A673 (cell line): ENCODE measurements around the gene MYRF. TPM values are rescaled to one million over a fixed set of nuclear protein-coding genes. Genes with fewer than 3 reads are reported as not detected.
A peak's percentile ranks its signal among the peaks of the same experiment; 100 is the strongest.

ENCODE experiments used
- BruUV-seq: library from RNA; stranded (reverse); fragments of 400-500 nt; replicated peaks from 2 replicates; lab custom pipeline; 2021; lab: Mats Ljungman, UMichigan
- CTCF ChIA-PET: fragments of 300-600 bp; sonication (Branson Sonifier 250); formaldehyde crosslinking; loops from one replicate; lab custom pipeline; 2022; ENCODE audit warnings: antibody characterized with exemption; lab: Charles Lee
- POLR2A ChIA-PET: fragments of 300-600 bp; sonication (Branson Sonifier 250); formaldehyde crosslinking; loops from one replicate; lab custom pipeline; 2022; ENCODE audit warnings: antibody characterized with exemption; ENCODE audit not compliant: low non-redundant PET; lab: Charles Lee
- DNase-seq: peaks from one replicate; pipeline ENCODE4 v3.0.0-alpha.2; 2015; ENCODE audit warnings: low spot score
- H3K27ac ChIP-seq: fragments of 200-600 bp; sonication (generic); 2 replicates; pipeline ENCODE4 v1.5.1; 2016; ENCODE audit warnings: mixed run types, low read depth, mild to moderate bottlenecking, mixed read lengths, antibody characterized with exemption, low read length; ENCODE audit not compliant: poor library complexity, severe bottlenecking
- H3K27me3 ChIP-seq: fragments of 200-600 bp; sonication (generic); replicated peaks from 2 replicates; pipeline ENCODE4 v1.6.1; 2017; ENCODE audit warnings: mixed run types, low read depth, mild to moderate bottlenecking, mixed read lengths, antibody characterized with exemption, low read length; ENCODE audit not compliant: insufficient read depth, poor library complexity
- H3K36me3 ChIP-seq: fragments of 200-600 bp; sonication (generic); 2 replicates; pipeline ENCODE4 v1.6.1; 2016; ENCODE audit warnings: mixed run types, mild to moderate bottlenecking, mixed read lengths, antibody characterized with exemption, low read length; ENCODE audit not compliant: insufficient read depth, poor library complexity, severe bottlenecking
- H3K4me1 ChIP-seq: fragments of 200-600 bp; sonication (generic); 2 replicates; pipeline ENCODE4 v1.6.1; 2017; ENCODE audit warnings: mixed run types, mild to moderate bottlenecking, mixed read lengths, antibody characterized with exemption, low read length; ENCODE audit not compliant: insufficient read depth, poor library complexity, severe bottlenecking
- H3K4me3 ChIP-seq: fragments of 200-600 bp; sonication (generic); 2 replicates; pipeline ENCODE4 v1.5.1; 2016; ENCODE audit warnings: low read depth, mixed run types, mild to moderate bottlenecking, mixed read lengths, low read length; ENCODE audit not compliant: poor library complexity, severe bottlenecking
- H3K9me3 ChIP-seq: fragments of 200-600 bp; sonication (generic); 2 replicates; pipeline ENCODE4 v1.6.1; 2016; ENCODE audit warnings: mixed run types, low read depth, mild to moderate bottlenecking, mixed read lengths, antibody characterized with exemption, low read length; ENCODE audit not compliant: poor library complexity, severe bottlenecking
- CTCF ChIP-seq: fragments of 300-800, 200-600 bp; sonication (generic); conservative IDR thresholded peaks from 2 replicates; pipeline ENCODE4 v1.5.1; 2017; ENCODE audit warnings: low read depth, mild to moderate bottlenecking, antibody characterized with exemption, low read length, moderate library complexity, mixed read lengths
- EZH2 ChIP-seq: fragments of 200-600 bp; sonication (generic); IDR thresholded peaks from 2 replicates; pipeline ENCODE4 v1.6.1; 2017; ENCODE audit warnings: borderline replicate concordance, low read depth, mild to moderate bottlenecking, mixed read lengths, antibody characterized with exemption, low read length; ENCODE audit not compliant: poor library complexity, severe bottlenecking
- intact Hi-C: fragments of 100-400 bp; cut with micrococcal nuclease; formaldehyde crosslinking; loops from one replicate; pipeline ENCODE4 v1.10.0; 2022; ENCODE audit not compliant: unreplicated experiment
- total RNA-seq: library from RNA; stranded (reverse); gene quantifications from 2 replicates; pipeline ENCODE4 v1.2.3, GENCODE V29; 2021

MYRF gene
- total RNA-seq, 1 experiment from 2014 or later: 11.2 TPM

- no peaks in the 10 kb centered on the region for H3K27me3 ChIP-seq
- no TSS peak for BruUV-seq
- H3K4me1 ChIP-seq: peaks cover 15% of the 10 kb centered on the region
- peak; percentile 92 for DNase-seq
- no peak for TF ChIP-seq CTCF
- no peak for TF ChIP-seq EZH2
- ChIA-PET CTCF (interaction anchor here (0.8 to 2.4 kb wide), 5 partner anchors 15 to 272 kb away, joined by 3 to 16 read pairs (median 4); no protein-coding TSS in a partner anchor), POLR2A (interaction anchor here (0.6 kb wide), 1 partner anchor 233 kb away, joined by 6 read pairs; no protein-coding TSS in a partner anchor)
- H3K4me3 ChIP-seq: peak overlapping the region; percentile 63
- H3K27ac ChIP-seq: peak overlapping the region; percentile 82
- intact Hi-C loops: loop anchor here (1.0 kb wide), 1 partner anchor 38 kb away; the partner anchor contains the start of gene DAGLA
- H3K9me3 ChIP-seq: no peaks in the 10 kb centered on the region
- H3K36me3 ChIP-seq: peaks cover 12% of the 10 kb centered on the region
These were observed 33.7 kb upstream of the MYRF start for GRCh38 chr11:61718621-61719302.

- Histone ChIP-seq H3K9me3 (no peaks in the 10 kb centered on the region), H3K4me1 (peaks cover 15% of the 10 kb centered on the region), H3K36me3 (peaks cover 12% of the 10 kb centered on the region), H3K27me3 (no peaks in the 10 kb centered on the region), H3K27ac (peak overlapping the region; percentile 82), H3K4me3 (no peak overlapping the region)
- no TSS peak for BruUV-seq
- DNase-seq: no peak
- CTCF ChIA-PET: no interaction called here
- POLR2A ChIA-PET: no interaction called here
- intact Hi-C loops: no loop called here
- TF ChIP-seq CTCF (no peak), EZH2 (no peak)
These were observed 32.5 kb upstream of the MYRF start for GRCh38 chr11:61719978-61720377.

- Histone ChIP-seq H3K27me3 (no peaks in the 10 kb centered on the region), H3K4me1 (peaks cover 15% of the 10 kb centered on the region), H3K4me3 (no peak overlapping the region), H3K9me3 (no peaks in the 10 kb centered on the region), H3K27ac (no peak overlapping the region), H3K36me3 (peaks cover 14% of the 10 kb centered on the region)
- intact Hi-C loops: no loop called here
- POLR2A ChIA-PET: no interaction called here
- no peak for TF ChIP-seq CTCF
- no peak for TF ChIP-seq EZH2
- no TSS peak for BruUV-seq
- no peak for DNase-seq
- CTCF ChIA-PET: no interaction called here
These were observed 31.8 kb upstream of the MYRF start for GRCh38 chr11:61720597-61720996.
